BLaER1 treated with 17β-estradiol and CSF1 and Interleukin-3, amounts not matched to agents 10 nM and 100 nM (cell line): ENCODE results near the gene SLCO4A1.

Experiments
- H3K27ac ChIP-seq, 11 experiments: shearing (Covaris generic); formaldehyde crosslinking; 2 replicates each; pipeline ENCODE4 v1.8.1; 2022
- H3K27me3 ChIP-seq, 11 experiments: shearing (Covaris generic); formaldehyde crosslinking; 2 replicates each; pipeline ENCODE4 v1.8.1; 2022
- H3K36me3 ChIP-seq, 11 experiments: shearing (Covaris generic); formaldehyde crosslinking; 2 replicates each; pipeline ENCODE4 v1.8.1; 2022
- H3K4me1 ChIP-seq, 10 experiments: shearing (Covaris generic); formaldehyde crosslinking; 2 replicates each; pipeline ENCODE4 v1.8.1; 2022
- H3K4me2 ChIP-seq, 11 experiments: shearing (Covaris generic); formaldehyde crosslinking; 2 replicates each; pipeline ENCODE4 v1.8.1; 2022
- H3K4me3 ChIP-seq, 10 experiments: shearing (Covaris generic); formaldehyde crosslinking; 2 replicates each; pipeline ENCODE4 v1.8.1; 2022
- H3K9ac ChIP-seq, 11 experiments: shearing (Covaris generic); formaldehyde crosslinking; 2 replicates each; pipeline ENCODE4 v1.8.1; 2022
- H3K9me3 ChIP-seq, 11 experiments: shearing (Covaris generic); formaldehyde crosslinking; replicated peaks in 1 of 11; 2 replicates each; pipeline ENCODE4 v1.8.1; 2022
- H4K20me1 ChIP-seq, 11 experiments: shearing (Covaris generic); formaldehyde crosslinking; 2 replicates each; pipeline ENCODE4 v1.8.1; 2022
- Cebpa-rat ChIP-seq, 11 experiments: shearing (Covaris generic); IDR thresholded peaks; 2 replicates each; pipeline ENCODE4 v1.8.1; 2022

The SLCO4A1 gene

GRCh38 chr20:62652041-62652893, 10.0 kb downstream of the SLCO4A1 start:
- Histone ChIP-seq H4K20me1 (peaks cover 86 to 96% (median 95%) of the 10 kb centered on the region in 11 experiments), H3K4me1 (peaks cover 49 to 95% (median 73%) of the 10 kb centered on the region in 10 experiments), H3K9ac (peak overlapping the region; percentile 16 to 71 (median 57); a peak in 20 of 22 replicates), H3K36me3 (peaks cover 12 to 87% (median 57%) of the 10 kb centered on the region in 11 experiments), H3K9me3 (no peaks in the 10 kb centered on the region), H3K27me3 (no peaks in the 10 kb centered on the region), H3K4me3 (peak overlapping the region in 2 of 10 experiments; percentile 12 to 16; a peak in 4 of 20 replicates), H3K4me2 (peak overlapping the region; percentile 74 to 92 (median 85)), H3K27ac (peak overlapping the region; percentile 46 to 74 (median 60))
- no peak for TF ChIP-seq Cebpa-rat (IDR thresholded peaks at IDR 0.05)

GRCh38 chr20:62652894-62653305, 10.6 kb downstream of the SLCO4A1 start:
- no peaks in the 10 kb centered on the region for H3K27me3 ChIP-seq
- peak overlapping the region; percentile 74 to 92 (median 85) for H3K4me2 ChIP-seq
- no peak overlapping the region for H3K4me3 ChIP-seq
- peak overlapping the region; percentile 16 to 71 (median 57); a peak in 19 of 22 replicates for H3K9ac ChIP-seq
- no peaks in the 10 kb centered on the region for H3K9me3 ChIP-seq
- H3K4me1 ChIP-seq, result peaks cover 43 to 95% (median 66%) of the 10 kb centered on the region in 10 experiments
- H3K27ac ChIP-seq, result peak overlapping the region in 10 of 11 experiments; percentile 46 to 74 (median 60); a peak in 17 of 22 replicates
- H3K36me3 ChIP-seq, result peaks cover 15 to 87% (median 64%) of the 10 kb centered on the region in 11 experiments
- H4K20me1 ChIP-seq, result peaks cover 84 to 96% (median 95%) of the 10 kb centered on the region in 11 experiments
- no peak for TF ChIP-seq Cebpa-rat (IDR thresholded peaks at IDR 0.05)

- Histone ChIP-seq H3K4me2 (peak overlapping the region; percentile 74 to 92 (median 85); a peak in 16 of 22 replicates), H3K4me3 (no peak overlapping the region), H3K9ac (peak overlapping the region; percentile 6 to 71 (median 57); a peak in 9 of 22 replicates), H3K9me3 (no peaks in the 10 kb centered on the region), H3K27me3 (no peaks in the 10 kb centered on the region), H3K4me1 (peaks cover 41 to 95% (median 62%) of the 10 kb centered on the region in 10 experiments), H4K20me1 (peaks cover 79 to 96% (median 95%) of the 10 kb centered on the region in 11 experiments), H3K27ac (peak overlapping the region in 6 of 11 experiments; percentile 49 to 74 (median 62); a peak in 8 of 22 replicates), H3K36me3 (peaks cover 15 to 87% (median 65%) of the 10 kb centered on the region in 11 experiments)
- no peak for TF ChIP-seq Cebpa-rat (IDR thresholded peaks at IDR 0.05)
Measured at GRCh38 chr20:62653373-62653772, 11.1 kb downstream of the SLCO4A1 start.

- peak overlapping the region in 1 of 11 experiments; percentile 18; a peak in 1 of 22 replicates for H3K27ac ChIP-seq
- H3K9me3 ChIP-seq, result no peaks in the 10 kb centered on the region
- no peak for TF ChIP-seq Cebpa-rat (IDR thresholded peaks at IDR 0.05)
- peaks cover 71 to 96% (median 95%) of the 10 kb centered on the region in 11 experiments for H4K20me1 ChIP-seq
- peak overlapping the region in 3 of 11 experiments; percentile 8 to 39 (median 28); a peak in 4 of 22 replicates for H3K4me2 ChIP-seq
- H3K27me3 ChIP-seq, result no peaks in the 10 kb centered on the region
- H3K36me3 ChIP-seq, result peaks cover 20 to 87% (median 66%) of the 10 kb centered on the region in 11 experiments
- H3K4me3 ChIP-seq, result no peak overlapping the region
- H3K4me1 ChIP-seq, result peaks cover 43 to 95% (median 56%) of the 10 kb centered on the region in 10 experiments
- peak overlapping the region in 4 of 11 experiments; percentile 0 to 36 (median 26); a peak in 3 of 22 replicates for H3K9ac ChIP-seq
Measured at GRCh38 chr20:62653951-62654685, 11.8 kb downstream of the SLCO4A1 start.

GRCh38 chr20:62655282-62656196, 13.2 kb downstream of the SLCO4A1 start:
- Histone ChIP-seq H3K27me3 (no peaks in the 10 kb centered on the region), H3K4me2 (peak overlapping the region in 2 of 11 experiments; percentile 43 to 80; a peak in 1 of 22 replicates), H3K9me3 (no peaks in the 10 kb centered on the region), H3K9ac (0 out of 22 replicates have a peak overlapping the region, but pooled peaks of 1 of the 11 experiments have one; percentile 40), H3K36me3 (peaks cover 18 to 87% (median 69%) of the 10 kb centered on the region in 11 experiments), H4K20me1 (peaks cover 57 to 96% (median 94%) of the 10 kb centered on the region in 11 experiments), H3K4me1 (peaks cover 34 to 95% (median 42%) of the 10 kb centered on the region in 10 experiments), H3K4me3 (no peak overlapping the region), H3K27ac (no peak overlapping the region)
- TF ChIP-seq Cebpa-rat (IDR thresholded peaks at IDR 0.05), result no peak

GRCh38 chr20:62656197-62656918, 14.1 kb downstream of the SLCO4A1 start:
- TF ChIP-seq Cebpa-rat (IDR thresholded peaks at IDR 0.05), result no peak
- Histone ChIP-seq H3K27me3 (no peaks in the 10 kb centered on the region), H3K27ac (no peak overlapping the region), H3K4me1 (peaks cover 26 to 94% (median 36%) of the 10 kb centered on the region in 10 experiments), H3K9me3 (no peaks in the 10 kb centered on the region), H4K20me1 (peaks cover 49 to 93% (median 89%) of the 10 kb centered on the region in 11 experiments), H3K36me3 (peaks cover 18 to 85% (median 70%) of the 10 kb centered on the region in 11 experiments), H3K9ac (0 out of 22 replicates have a peak overlapping the region, but pooled peaks of 1 of the 11 experiments have one; percentile 71), H3K4me2 (peak overlapping the region in 2 of 11 experiments; percentile 80 to 93; a peak in 2 of 22 replicates), H3K4me3 (no peak overlapping the region)

- Histone ChIP-seq H4K20me1 (peaks cover 45 to 95% (median 89%) of the 10 kb centered on the region in 11 experiments), H3K9ac (peak overlapping the region in 2 of 11 experiments; percentile 60 to 71; a peak in 5 of 22 replicates)
- TF ChIP-seq Cebpa-rat (IDR thresholded peaks at IDR 0.05), result no peak
Measured at GRCh38 chr20:62656919-62657588, 14.8 kb downstream of the SLCO4A1 start.

More at GRCh38 chr20:62656919-62657588, 14.8 kb downstream of the SLCO4A1 start:
- H3K4me3 ChIP-seq, result no peak overlapping the region
- H3K9me3 ChIP-seq, result no peaks in the 10 kb centered on the region
- H3K27ac ChIP-seq, result no peak overlapping the region
- H3K4me2 ChIP-seq, result peak overlapping the region in 3 of 11 experiments; percentile 72 to 93 (median 80); a peak in 5 of 22 replicates
- H3K36me3 ChIP-seq, result peaks cover 18 to 91% (median 76%) of the 10 kb centered on the region in 11 experiments
- H3K4me1 ChIP-seq, result peaks cover 25 to 97% (median 35%) of the 10 kb centered on the region in 10 experiments
- H3K27me3 ChIP-seq, result no peaks in the 10 kb centered on the region
